Heart left ventricle (tissue), 13 donors: ENCODE measurements around the gene VPS13C.

Experiments used
- CTCF ChIP-seq, 12 donors: fragments of 200-600 bp; sonication (generic) in 4 of 12; IDR thresholded peaks; one replicate each; pipeline versions ENCODE4 v1.5.0 to v1.8.0; 2018 to 2022; ENCODE audit warnings: antibody characterized with exemption in 12 of 12, mild to moderate bottlenecking in 5 of 12
- POLR2A ChIP-seq, 2 donors: fragments of 450-650 bp; IDR thresholded peaks; one replicate each; pipeline ENCODE4 v1.6.1; 2017; ENCODE audit warnings: antibody characterized with exemption in 2 of 2, mild to moderate bottlenecking in 2 of 2, moderate library complexity in 2 of 2
- donor health status: ischemic (EF 13 %, LVEDD 7.1; RV severe dilation, severe dysfunction).
- donor health status: DM: no; HTN: yes; CAD: no.
- donor health status: DM: no; HTN: no; CAD: no.
- donor health status: ischemic (EF 25% LVEDD 6.9; RV normal size, moderate dysfunction).
- donor health status: ischemic (EF 25% LVEDD 5.7; RV mildly dilated, moderate dysfunction).
- donor health status: ischemic (EF 35%, LVEDD 5.7; RV mildly dilated, moderate dysfunction).
- donor health status: nonischemic (EF 11% LVEDD 7.7; RV severe dilation, severe dysfunction).
- donor health status: DM: yes; HTN: yes; CAD: no.
- donor health status: PGD.
- donor health status: ischemic (EF 29% LVEDD 5.4; RV normal size, mild dysfunction).
- donor health status: nonischemic (EF 23%, LVEDD 6.1; RV moderate dilation, normal function).

GRCh38 chr15:61834076-61834697, 226.1 kb downstream of the VPS13C start:
- TF ChIP-seq POLR2A (IDR thresholded peaks at IDR 0.05) = no peak
- peak in 11 of 12 donors; percentile 91 to 98 (median 96) for TF ChIP-seq CTCF (IDR thresholded peaks at IDR 0.05)
